Measurements from ENCODE around the gene CTXN2. TPM values are rescaled to one million over a fixed set of nuclear protein-coding genes. Genes with fewer than 3 reads are reported as not detected.

CTXN2 gene
- total and polyA plus RNA-seq, 2 experiments from 2014 or later: not detected

GRCh38 chr15:48186271-48186670 lies 5.2 kb upstream of the CTXN2 start:
- TF ChIP-seq EZH2phosphoT487 (IDR thresholded peaks at IDR 0.05; ENCODE audit: insufficient read depth, low read depth) (no peak), EZH2 (IDR thresholded peaks at IDR 0.05; ENCODE audit: insufficient read depth, poor library complexity, severe bottlenecking) (no peak)
- in situ Hi-C loops (cut with MboI): no loop called here

GRCh38 chr15:48190932-48191573 lies 412 bp upstream of the CTXN2 start:
- no peak overlapping the region for H3K4me3 ChIP-seq
- H3K79me2 ChIP-seq (ENCODE audit: insufficient read depth): no peaks in the 10 kb centered on the region
- WGBS, 2 experiments (ENCODE audit: low coverage in 1 of 2, low lambda C conversion rate in 2 of 2, missing lambda C conversion rate in 2 of 2): 6 to 8% methylated on average over 15 of the region's 15 CpGs
- H3K9me2 ChIP-seq (ENCODE audit: insufficient read depth): no peaks in the 10 kb centered on the region; the same call in 1 of the 2 replicates
- no peak overlapping the region for H3K27ac ChIP-seq
- no peak overlapping the region for H3K9ac ChIP-seq
- H4K20me1 ChIP-seq (ENCODE audit: insufficient read depth): no peaks in the 10 kb centered on the region
- peak; percentile 66 for DNase-seq
- no peaks in the 10 kb centered on the region for H3F3A ChIP-seq (ENCODE audit: insufficient read depth)
- no peaks in the 10 kb centered on the region for H3K36me3 ChIP-seq (ENCODE audit: low read depth)
- no peaks in the 10 kb centered on the region for H3K27me3 ChIP-seq (replicated peaks; ENCODE audit: insufficient read depth)
- H3K4me2 ChIP-seq (ENCODE audit: unreplicated experiment): no peak overlapping the region
- no peaks in the 10 kb centered on the region for H3K9me3 ChIP-seq (ENCODE audit: low read depth)
- no peaks in the 10 kb centered on the region for H3K4me1 ChIP-seq (ENCODE audit: insufficient read depth)
- in situ Hi-C loops (cut with MboI): no loop called here
- TF ChIP-seq EZH2phosphoT487 (IDR thresholded peaks at IDR 0.05; ENCODE audit: insufficient read depth, low read depth) (no peak), EZH2 (IDR thresholded peaks at IDR 0.05; ENCODE audit: insufficient read depth, poor library complexity, severe bottlenecking) (no peak)
- H2AFZ ChIP-seq: no peak overlapping the region

More at GRCh38 chr15:48186271-48186670, 5.2 kb upstream of the CTXN2 start:
- no peak overlapping the region for H2AFZ ChIP-seq
- H3F3A ChIP-seq (ENCODE audit: insufficient read depth): no peaks in the 10 kb centered on the region
- H3K36me3 ChIP-seq (ENCODE audit: low read depth): no peaks in the 10 kb centered on the region
- H4K20me1 ChIP-seq (ENCODE audit: insufficient read depth): no peaks in the 10 kb centered on the region
- H3K9ac ChIP-seq: no peak overlapping the region
- no peaks in the 10 kb centered on the region for H3K9me2 ChIP-seq (ENCODE audit: insufficient read depth)
- no peak for DNase-seq
- no peak overlapping the region for H3K27ac ChIP-seq
- H3K9me3 ChIP-seq (ENCODE audit: low read depth): no peaks in the 10 kb centered on the region
- H3K4me1 ChIP-seq (ENCODE audit: insufficient read depth): no peaks in the 10 kb centered on the region
- 46 to 67% methylated on average over 3 of the region's 3 CpGs for whole genome bisulfite sequencing, 2 experiments (ENCODE audit: low coverage in 1 of 2, low lambda C conversion rate in 2 of 2, missing lambda C conversion rate in 2 of 2)
- H3K4me3 ChIP-seq: no peak overlapping the region
- no peaks in the 10 kb centered on the region for H3K79me2 ChIP-seq (ENCODE audit: insufficient read depth)
- H3K27me3 ChIP-seq (replicated peaks; ENCODE audit: insufficient read depth): no peaks in the 10 kb centered on the region
- H3K4me2 ChIP-seq (ENCODE audit: unreplicated experiment): no peak overlapping the region

- Histone ChIP-seq H3K4me3 (no peak overlapping the region), H4K20me1 (ENCODE audit: insufficient read depth) (no peaks in the 10 kb centered on the region)
- in situ Hi-C loops (cut with MboI): no loop called here
These were observed 10.6 kb downstream of the CTXN2 start for GRCh38 chr15:48202068-48202467.

GRCh38 chr15:48205981-48206380 lies 14.5 kb downstream of the CTXN2 start, which contains the start of gene SLC12A1:
TSS of gene SLC12A1 (plus strand) at chr15:48206302. CDS start at chr15:48207720, 1,418 bp downstream.
- Histone ChIP-seq H3K4me1 (ENCODE audit: insufficient read depth) (no peaks in the 10 kb centered on the region), H4K20me1 (ENCODE audit: insufficient read depth) (no peaks in the 10 kb centered on the region), H3K4me3 (no peak within 1 kb of the TSS), H3K27me3 (replicated peaks; ENCODE audit: insufficient read depth) (no peaks in the 10 kb centered on the region), H3K79me2 (ENCODE audit: insufficient read depth) (no peaks in the 10 kb centered on the region), H3K9me2 (ENCODE audit: insufficient read depth) (no peaks in the 10 kb centered on the region), H2AFZ (no peak within 1 kb of the TSS), H3K4me2 (ENCODE audit: unreplicated experiment) (no peak within 1 kb of the TSS), H3K36me3 (ENCODE audit: low read depth) (no peaks in the 10 kb centered on the region), H3K9me3 (ENCODE audit: low read depth) (no peaks in the 10 kb centered on the region), H3K9ac (no peak within 1 kb of the TSS), H3K27ac (no peak within 1 kb of the TSS), H3F3A (ENCODE audit: insufficient read depth) (no peaks in the 10 kb centered on the region)
- in situ Hi-C loops (cut with MboI): no loop called here
- TF ChIP-seq EZH2 (IDR thresholded peaks at IDR 0.05; ENCODE audit: insufficient read depth, poor library complexity, severe bottlenecking) (no peak), EZH2phosphoT487 (IDR thresholded peaks at IDR 0.05; ENCODE audit: insufficient read depth, low read depth) (no peak)
- 52 to 75% methylated on average over 1 of the region's 1 CpG for WGBS, 2 experiments (ENCODE audit: low coverage in 1 of 2, low lambda C conversion rate in 2 of 2, missing lambda C conversion rate in 2 of 2)
- DNase-seq: no peak

More at GRCh38 chr15:48202068-48202467, 10.6 kb downstream of the CTXN2 start:
- no peaks in the 10 kb centered on the region for H3K36me3 ChIP-seq (ENCODE audit: low read depth)
- no peaks in the 10 kb centered on the region for H3F3A ChIP-seq (ENCODE audit: insufficient read depth)
- H2AFZ ChIP-seq: no peak overlapping the region
- no peak overlapping the region for H3K4me2 ChIP-seq (ENCODE audit: unreplicated experiment)
- no peaks in the 10 kb centered on the region for H3K9me2 ChIP-seq (ENCODE audit: insufficient read depth)
- H3K79me2 ChIP-seq (ENCODE audit: insufficient read depth): no peaks in the 10 kb centered on the region
- no peaks in the 10 kb centered on the region for H3K27me3 ChIP-seq (replicated peaks; ENCODE audit: insufficient read depth)
- H3K27ac ChIP-seq: no peak overlapping the region
- 9 to 19% methylated on average over 1 of the region's 1 CpG for WGBS, 2 experiments (ENCODE audit: low coverage in 1 of 2, low lambda C conversion rate in 2 of 2, missing lambda C conversion rate in 2 of 2)
- no peaks in the 10 kb centered on the region for H3K4me1 ChIP-seq (ENCODE audit: insufficient read depth)
- TF ChIP-seq EZH2phosphoT487 (IDR thresholded peaks at IDR 0.05; ENCODE audit: insufficient read depth, low read depth) (no peak), EZH2 (IDR thresholded peaks at IDR 0.05; ENCODE audit: insufficient read depth, poor library complexity, severe bottlenecking) (no peak)
- no peaks in the 10 kb centered on the region for H3K9me3 ChIP-seq (ENCODE audit: low read depth)
- H3K9ac ChIP-seq: no peak overlapping the region
- no peak for DNase-seq
